GM13976 (cell line): ENCODE data around the gene BMPR2.
"Not testable (repeated sequence)": the region's sequence is repeated elsewhere in the genome, so short reads cannot be mapped to it uniquely, and the experiment has no call there.

Experiments used
- DNase-seq: peaks from one replicate; pipeline ENCODE4 v3.0.0; 2012; ENCODE audit warnings: low spot score
- CTCF ChIP-seq: IDR thresholded peaks from 2 replicates; pipeline ENCODE4 v1.5.1; 2012; ENCODE audit warnings: borderline replicate concordance, mild to moderate bottlenecking; ENCODE audit not compliant: insufficient read depth; ENCODE audit errors: extremely low read depth, missing control alignments, control extremely low read depth
- in situ Hi-C: fragments of 300-500 bp; cut with MboI; formaldehyde crosslinking; loops from one replicate; pipeline ENCODE4 v1.12.0; 2022; ENCODE audit warnings: low sequenced_read_pairs, mixed read lengths, inconsistent platforms; ENCODE audit not compliant: unreplicated experiment

The BMPR2 gene

GRCh38 chr2:202494300-202495229 lies 118.4 kb downstream of the BMPR2 start:
- in situ Hi-C loops, result no loop called here
- no peak for TF ChIP-seq CTCF
- DNase-seq, result no peak

- DNase-seq, result no peak
- in situ Hi-C loops, result no loop called here
- TF ChIP-seq CTCF, result no peak
Measured at GRCh38 chr2:202495230-202495604, 119.1 kb downstream of the BMPR2 start.

GRCh38 chr2:202496835-202497472 lies 120.8 kb downstream of the BMPR2 start:
- in situ Hi-C loops, DNase-seq: not testable (repeated sequence)

GRCh38 chr2:202497473-202497866 lies 121.3 kb downstream of the BMPR2 start:
- in situ Hi-C loops, DNase-seq: not testable (repeated sequence)

- in situ Hi-C loops, result not testable (repeated sequence)
Measured at GRCh38 chr2:202499841-202500240, 123.7 kb downstream of the BMPR2 start.

GRCh38 chr2:202503276-202503675 lies 127.1 kb downstream of the BMPR2 start:
- in situ Hi-C loops, DNase-seq: not testable (repeated sequence)

More at GRCh38 chr2:202499841-202500240, 123.7 kb downstream of the BMPR2 start:
- DNase-seq, result not testable (repeated sequence)

GRCh38 chr2:202508686-202509085 lies 132.6 kb downstream of the BMPR2 start:
- in situ Hi-C loops, result no loop called here
- no peak for TF ChIP-seq CTCF
- DNase-seq, result no peak

GRCh38 chr2:202510911-202511310 lies 134.8 kb downstream of the BMPR2 start:
- in situ Hi-C loops, result no loop called here
- no peak for DNase-seq
- no peak for TF ChIP-seq CTCF
